HPDE6-E6E7 (cell line): ENCODE data around the gene MUC16.

Experiments used
- DNase-seq: peaks from one replicate; pipeline ENCODE4 v3.0.0; 2011; ENCODE audit warnings: missing footprints; ENCODE audit errors: extremely low spot score

MUC16 gene

GRCh38 chr19:9009431-9009830 lies 778 bp downstream of the MUC16 start:
- no peak for DNase-seq

DNA sequence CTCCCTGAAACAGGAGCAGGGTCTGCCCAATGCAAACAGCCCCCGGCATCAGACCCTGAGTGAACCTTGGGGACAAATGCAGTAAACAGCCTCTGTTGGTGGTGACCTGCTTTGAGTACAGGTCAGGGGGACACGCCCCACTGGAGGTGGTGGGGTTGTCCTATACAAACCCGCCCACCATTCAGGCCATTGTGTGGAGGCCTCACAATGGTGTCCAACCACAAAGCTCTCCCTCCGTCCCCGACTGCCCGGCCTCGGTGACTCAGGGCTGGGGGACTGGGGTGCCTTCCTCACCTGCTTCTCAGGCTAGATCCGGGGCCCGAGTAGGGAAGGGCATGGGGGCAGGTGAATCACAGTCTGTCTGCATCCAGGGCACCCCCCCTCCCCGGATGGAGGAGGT lies 1.5 kb downstream of the MUC16 start:
- DNase-seq: no peak

GRCh38 chr19:9000933-9001332 lies 9.3 kb downstream of the MUC16 start:
- no peak for DNase-seq

DNA sequence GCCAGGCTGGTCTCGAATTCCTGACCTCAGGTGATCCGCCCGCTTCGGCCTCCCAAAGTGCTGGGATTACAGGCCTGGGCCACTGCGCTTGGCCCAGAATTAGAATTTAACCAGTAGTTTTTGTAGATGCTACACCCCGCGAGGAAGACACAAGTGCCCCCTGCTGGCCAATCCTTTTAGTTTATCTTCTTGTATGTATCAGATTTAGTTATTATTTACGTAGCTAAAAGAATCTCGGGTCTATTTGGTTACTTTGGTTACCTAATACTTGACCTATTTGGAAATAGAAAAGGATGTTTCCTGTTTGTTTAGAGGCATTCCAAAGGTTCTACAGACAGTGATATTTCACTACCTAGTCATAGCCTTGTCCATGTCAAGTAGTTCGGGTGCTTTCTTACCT lies 22.0 kb downstream of the MUC16 start:
- DNase-seq: no peak

DNA sequence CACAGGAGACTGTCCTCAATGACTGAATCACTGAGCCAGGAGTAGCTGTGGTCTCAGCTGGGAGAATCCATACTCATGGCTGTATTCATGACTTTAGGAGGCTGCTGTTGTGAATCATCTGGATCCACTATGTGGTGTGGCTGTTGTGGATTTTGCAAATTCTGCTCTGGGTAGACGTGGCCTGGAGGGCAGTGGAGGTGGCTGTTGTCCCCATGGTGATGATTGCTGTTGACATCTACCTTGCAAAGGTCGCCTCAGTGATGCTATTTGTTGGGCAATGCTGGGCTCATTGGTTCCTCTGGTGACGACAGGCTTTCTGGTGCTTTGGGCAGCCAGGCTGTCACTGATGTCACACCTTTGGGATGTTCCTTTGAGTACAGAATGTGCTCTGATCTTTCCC lies 23.9 kb downstream of the MUC16 start:
- no peak for DNase-seq

DNA sequence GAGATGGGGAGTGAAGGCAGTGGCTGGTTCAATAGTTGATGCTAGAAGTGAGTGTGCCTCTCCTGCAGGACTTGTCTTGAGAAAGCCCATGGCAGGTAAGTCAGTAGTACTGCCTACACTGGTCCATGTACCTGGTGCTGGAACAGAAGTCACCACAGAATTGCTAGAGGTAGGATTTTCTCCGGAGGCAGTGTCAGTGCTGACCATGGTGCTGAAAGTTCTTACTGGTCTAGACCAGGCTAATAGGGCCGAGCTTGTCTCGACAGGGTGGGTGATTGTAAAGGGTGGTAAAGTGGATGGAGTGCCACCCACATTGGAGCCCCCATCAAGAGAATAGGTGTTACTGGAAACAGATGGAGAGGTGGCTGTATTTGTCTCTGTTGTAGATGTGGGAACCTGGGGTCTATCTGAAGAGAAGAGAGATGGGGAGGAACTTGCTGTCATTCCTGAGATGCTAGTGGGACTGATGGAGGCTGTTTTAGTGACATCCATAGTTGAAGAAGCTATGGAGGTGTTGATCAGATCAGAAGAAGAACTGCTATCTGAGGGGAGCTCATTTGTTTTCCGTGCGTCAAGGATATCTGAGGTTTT lies 36.6 kb downstream of the MUC16 start:
- DNase-seq: no peak

DNA sequence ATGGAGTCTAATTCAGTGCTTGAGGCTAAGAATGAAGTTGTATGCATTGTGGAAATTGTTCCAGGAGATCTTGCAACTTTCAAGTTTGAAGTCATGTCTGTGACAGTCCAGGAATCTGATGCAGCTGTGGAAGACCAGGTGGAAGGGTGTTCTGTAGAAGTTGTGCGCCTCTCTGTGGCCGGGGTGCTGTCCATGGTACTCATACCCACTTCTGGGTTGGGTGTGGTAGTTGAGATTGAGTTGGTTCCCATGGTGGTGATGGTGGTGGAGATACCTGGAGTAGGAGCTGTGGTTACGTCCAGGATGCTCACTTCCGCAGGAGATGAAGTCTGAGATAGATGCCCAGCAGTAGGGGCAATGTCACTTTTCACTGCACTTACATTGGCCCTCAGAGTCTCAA lies 44.3 kb downstream of the MUC16 start:
- no peak for DNase-seq
